ENCODE data around the gene ALCAM.

Gene ALCAM

GRCh38 chr3:105527949-105528348 is 161.2 kb downstream of the ALCAM start:
- peak in 2 of 3 experiments; percentile 0 to 3 for DNase-seq (ENCODE audit: low read depth in 3 of 3)

- no peak for DNase-seq (ENCODE audit: low read depth in 3 of 3)
Measured at GRCh38 chr3:105528955-105529354, 162.2 kb downstream of the ALCAM start.

DNA sequence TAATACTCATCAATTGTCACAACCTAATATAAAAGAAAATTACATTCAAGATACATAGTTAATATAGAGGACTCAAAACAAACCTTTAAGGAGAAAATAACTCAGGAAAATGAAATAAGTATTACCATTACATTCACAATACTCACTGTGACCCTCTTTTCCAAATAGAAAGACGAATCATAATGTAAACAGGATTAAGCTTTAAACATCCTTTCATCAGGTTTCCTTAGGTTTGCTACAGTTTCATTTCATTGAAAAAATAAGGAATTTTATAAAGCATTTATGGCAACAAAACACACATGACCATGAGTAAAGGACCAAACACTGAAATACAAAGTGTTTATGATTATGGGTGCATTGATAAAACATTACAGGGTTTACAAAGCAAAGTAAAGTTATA is 162.7 kb downstream of the ALCAM start:
- no peak for DNase-seq (ENCODE audit: low read depth in 3 of 3)

- DNase-seq (ENCODE audit: low read depth in 3 of 3): no peak
Measured at GRCh38 chr3:105532251-105532650, 165.5 kb downstream of the ALCAM start.

DNA sequence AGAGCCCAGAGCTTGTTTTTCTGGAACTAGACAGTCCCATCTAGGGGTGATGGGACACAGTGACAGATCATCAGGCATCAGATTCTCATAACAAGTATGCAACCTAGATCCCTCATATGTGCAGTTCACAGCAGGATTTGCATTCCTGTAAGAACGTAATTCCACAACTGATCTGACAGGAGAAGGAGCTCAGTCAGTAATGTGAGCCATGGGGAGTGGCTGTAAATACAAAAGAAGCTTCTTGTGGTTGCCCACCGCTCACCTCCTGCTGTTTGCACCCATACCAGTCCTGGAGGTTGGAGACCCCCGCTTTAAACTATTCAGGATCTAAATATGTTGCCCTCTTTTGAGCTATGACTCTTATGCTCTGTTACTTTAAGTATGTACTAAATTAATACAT is 167.3 kb downstream of the ALCAM start:
- no peak for DNase-seq (ENCODE audit: low read depth in 3 of 3)

DNA sequence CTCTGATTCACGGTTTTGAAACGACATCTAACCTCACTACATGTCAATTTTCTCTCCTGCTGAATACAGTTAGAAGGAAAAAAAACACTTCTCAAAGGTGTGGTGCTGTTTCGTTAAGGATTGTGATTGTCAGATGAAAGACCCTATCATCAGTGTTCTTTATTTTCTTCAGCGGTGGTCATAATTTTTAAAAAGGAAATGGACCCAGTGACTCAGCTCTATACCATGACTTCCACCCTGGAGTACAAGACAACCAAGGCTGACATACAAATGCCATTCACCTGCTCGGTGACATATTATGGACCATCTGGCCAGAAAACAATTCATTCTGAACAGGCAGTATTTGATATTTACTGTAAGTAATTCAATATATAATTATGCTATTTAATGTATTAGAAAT is 167.8 kb downstream of the ALCAM start:
- no peak for DNase-seq (ENCODE audit: low read depth in 3 of 3)

- DNase-seq (ENCODE audit: low read depth in 3 of 3): no peak
Measured at GRCh38 chr3:105537371-105538080, 170.8 kb downstream of the ALCAM start.

DNA sequence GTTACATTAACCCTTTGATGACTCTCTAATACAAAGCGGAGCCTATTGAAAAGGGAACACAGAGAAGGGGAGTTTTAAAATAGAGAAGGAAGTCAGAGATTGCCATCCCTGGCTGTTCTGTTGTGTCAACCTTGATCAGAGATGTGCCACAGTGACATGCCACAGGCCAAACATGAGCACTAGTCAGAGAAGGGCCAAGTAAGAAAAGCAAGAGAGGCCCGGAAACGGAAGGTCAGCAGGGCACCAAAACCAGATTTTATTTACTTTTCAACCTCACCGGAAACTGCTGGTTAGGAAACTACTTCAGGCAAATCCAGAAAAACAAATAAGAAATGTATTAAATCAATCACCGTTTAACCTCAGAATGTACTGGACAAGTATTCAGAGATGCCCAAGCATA is 171.8 kb downstream of the ALCAM start:
- DNase-seq (ENCODE audit: low read depth in 3 of 3): no peak

GRCh38 chr3:105539897-105540296 is 173.2 kb downstream of the ALCAM start:
- no peak for DNase-seq (ENCODE audit: low read depth in 3 of 3)

GRCh38 chr3:105542282-105543019 is 175.7 kb downstream of the ALCAM start:
- DNase-seq (ENCODE audit: low read depth in 3 of 3): no peak

DNA sequence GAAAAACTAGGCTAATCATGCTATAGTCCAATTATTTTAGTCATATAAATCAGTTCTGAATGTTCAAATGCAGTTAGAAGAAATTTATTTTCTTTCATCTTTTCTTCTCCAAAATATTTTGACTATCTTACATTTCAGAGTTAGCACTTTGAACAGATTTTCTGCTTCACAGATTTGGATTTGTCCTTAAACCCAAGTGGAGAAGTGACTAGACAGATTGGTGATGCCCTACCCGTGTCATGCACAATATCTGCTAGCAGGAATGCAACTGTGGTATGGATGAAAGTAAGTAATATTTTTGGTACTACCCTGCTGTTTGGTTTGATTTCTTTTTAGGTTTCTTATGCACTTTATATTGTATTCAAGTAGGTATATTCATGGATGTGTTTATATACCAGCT is 178.3 kb downstream of the ALCAM start:
- DNase-seq (ENCODE audit: low read depth in 3 of 3): no peak

DNA sequence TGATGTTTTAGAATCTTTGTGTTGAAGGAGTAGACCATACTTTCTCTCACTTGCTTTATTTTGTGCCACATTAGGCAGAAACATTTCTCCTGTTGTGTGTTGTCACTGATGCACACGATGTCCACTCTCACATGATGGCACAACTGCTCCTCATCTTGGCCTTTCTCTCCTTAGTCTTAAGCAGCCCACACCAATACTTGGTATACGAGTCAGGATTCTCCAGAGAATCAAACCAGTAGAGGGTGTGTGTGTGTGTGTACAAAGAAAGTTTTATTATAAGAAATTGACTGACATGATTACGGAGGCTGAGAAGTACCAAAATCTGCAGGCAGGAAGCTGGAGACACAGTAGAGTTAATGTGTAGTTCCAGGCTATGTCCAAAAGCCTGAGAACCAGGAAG is 187.1 kb downstream of the ALCAM start:
- no peak for DNase-seq (ENCODE audit: low read depth in 3 of 3)

GRCh38 chr3:105555206-105555605 is 188.5 kb downstream of the ALCAM start:
- DNase-seq (ENCODE audit: low read depth in 3 of 3): no peak

DNA sequence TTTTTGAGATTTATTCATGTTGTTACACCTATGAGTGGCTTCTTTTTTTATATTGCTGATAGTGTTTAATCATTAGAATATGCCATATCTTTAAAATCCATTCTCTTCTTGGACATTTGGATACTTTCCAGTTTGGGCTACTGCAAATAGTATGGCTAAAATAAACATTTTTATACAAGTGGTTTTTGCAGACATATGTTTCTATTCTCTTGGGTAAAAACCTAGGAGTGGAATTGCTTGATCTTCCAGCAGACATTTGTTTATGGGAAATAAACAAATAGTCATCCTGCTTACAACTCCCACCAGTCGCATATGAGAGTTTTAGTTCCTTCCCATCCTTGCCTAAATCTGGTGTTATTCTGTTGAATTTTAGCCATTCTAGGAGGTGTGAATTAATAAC is 193.1 kb downstream of the ALCAM start:
- no peak for DNase-seq (ENCODE audit: low read depth in 3 of 3)

DNA sequence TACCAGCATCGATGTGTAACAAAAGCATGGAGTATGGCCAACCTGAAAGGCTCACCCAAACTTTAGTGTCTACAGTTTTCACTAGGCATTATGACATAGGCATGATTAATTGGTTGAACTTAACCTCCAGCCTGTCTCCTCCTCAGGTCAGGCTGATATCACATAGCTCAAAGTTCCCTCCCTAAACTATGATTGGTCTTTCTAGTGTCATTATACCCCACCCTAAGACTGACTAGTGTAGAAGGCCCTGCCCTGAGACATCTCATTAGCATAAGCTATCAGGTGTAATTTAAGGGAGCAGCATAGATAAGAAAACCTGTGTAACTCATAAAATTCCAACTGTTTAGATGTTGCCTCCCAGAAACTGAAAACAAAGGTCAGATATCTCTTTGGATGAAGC is 195.2 kb downstream of the ALCAM start:
- no peak for DNase-seq (ENCODE audit: low read depth in 3 of 3)

GRCh38 chr3:105564546-105565288 is 198.0 kb downstream of the ALCAM start:
- no peak for DNase-seq (ENCODE audit: low read depth in 3 of 3)

GRCh38 chr3:105571005-105571404 is 204.3 kb downstream of the ALCAM start:
- no peak for DNase-seq (ENCODE audit: low read depth in 3 of 3)

DNA sequence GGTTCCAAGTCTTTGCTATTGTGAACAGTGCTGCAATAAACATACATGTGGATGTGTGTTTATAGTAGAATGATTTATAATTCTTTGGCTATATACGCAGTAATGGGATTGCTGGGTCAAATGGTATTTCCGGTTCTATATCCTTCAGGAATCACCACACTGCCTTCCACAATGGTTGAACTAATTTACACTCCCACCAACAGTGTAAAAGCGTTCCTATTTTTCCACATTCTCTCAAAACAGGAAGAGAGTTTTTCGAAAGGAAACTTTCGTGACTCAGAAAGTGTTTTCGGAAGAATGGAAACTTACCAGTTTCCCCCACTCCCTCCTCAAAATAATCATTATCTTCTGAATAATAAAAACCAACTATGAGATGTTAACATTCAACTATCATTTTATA is 205.8 kb downstream of the ALCAM start:
- no peak for DNase-seq (ENCODE audit: low read depth in 3 of 3)

- DNase-seq (ENCODE audit: low read depth in 3 of 3): no peak
Measured at GRCh38 chr3:105579439-105579838, 212.7 kb downstream of the ALCAM start.

DNA sequence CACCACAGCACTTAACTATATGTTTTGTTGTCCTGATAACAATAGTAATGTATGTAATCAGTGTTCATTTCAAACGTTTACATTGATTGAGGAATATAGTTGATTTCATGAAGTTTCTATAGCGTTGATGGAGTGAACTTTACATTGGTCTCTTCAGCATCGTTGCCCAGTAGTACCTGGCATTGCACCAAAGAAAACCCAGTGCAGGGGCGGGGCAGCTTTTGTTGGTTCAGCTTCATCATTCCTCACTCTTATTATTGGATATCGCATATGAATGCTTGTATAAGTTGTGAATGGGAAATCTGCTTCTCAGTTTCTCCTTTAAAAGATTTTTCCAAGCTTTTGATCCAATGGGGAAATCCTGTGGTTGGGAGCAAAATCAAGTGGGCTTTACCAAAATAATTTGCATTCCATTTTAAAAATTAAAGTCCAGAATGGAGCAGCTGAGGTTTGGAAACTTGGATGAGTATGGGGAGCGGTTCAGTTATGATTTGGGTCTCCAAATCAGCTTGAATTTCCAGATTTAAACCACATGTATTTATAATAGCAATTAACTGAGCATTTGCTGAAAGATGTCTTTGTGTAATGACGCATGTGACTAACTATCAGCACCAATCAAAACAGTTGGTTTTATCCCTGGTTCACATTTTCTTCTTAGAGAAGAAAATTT is 213.7 kb downstream of the ALCAM start:
- DNase-seq (ENCODE audit: low read depth in 3 of 3): no peak

- no peak for DNase-seq (ENCODE audit: low read depth in 3 of 3)
Measured at GRCh38 chr3:105582015-105582414, 215.3 kb downstream of the ALCAM start.
